HAP-1 (cell line): ENCODE data around the gene TRIM36.

Experiments
- DNase-seq, 2 experiments: peaks; one replicate each; pipeline ENCODE4 v3.0.0-alpha.2; 2016 to 2020; ENCODE audit warnings: low spot score in 2 of 2
- H3K27me3 ChIP-seq: fragments of 250-450 bp; sonication (Bioruptor Pico); 2 replicates; pipeline ENCODE4 v1.5.1; 2020; ENCODE audit warnings: low read depth, mild to moderate bottlenecking, moderate library complexity
- H3K36me3 ChIP-seq: fragments of 250-450 bp; sonication (Bioruptor Pico); replicated peaks from 2 replicates; pipeline ENCODE4 v1.5.1; 2020; ENCODE audit warnings: mild to moderate bottlenecking
- H3K4me1 ChIP-seq: fragments of 250-450 bp; sonication (Bioruptor Pico); 2 replicates; pipeline ENCODE4 v1.5.1; 2020; ENCODE audit warnings: mild to moderate bottlenecking
- H3K4me3 ChIP-seq: fragments of 250-450 bp; sonication (Bioruptor Pico); 2 replicates; pipeline ENCODE4 v1.5.1; 2020; ENCODE audit warnings: mild to moderate bottlenecking, moderate library complexity
- H3K9me3 ChIP-seq: fragments of 250-450 bp; sonication (Bioruptor Pico); 2 replicates; pipeline ENCODE4 v1.5.1; 2020; ENCODE audit warnings: mild to moderate bottlenecking, moderate library complexity
- in situ Hi-C: fragments of 300-500 bp; cut with MboI; formaldehyde crosslinking; loops from 3 replicates; pipeline ENCODE4 v1.14.3; 2020; ENCODE audit warnings: low sequenced_read_pairs, inconsistent platforms, mixed read lengths

TRIM36 gene

DNA sequence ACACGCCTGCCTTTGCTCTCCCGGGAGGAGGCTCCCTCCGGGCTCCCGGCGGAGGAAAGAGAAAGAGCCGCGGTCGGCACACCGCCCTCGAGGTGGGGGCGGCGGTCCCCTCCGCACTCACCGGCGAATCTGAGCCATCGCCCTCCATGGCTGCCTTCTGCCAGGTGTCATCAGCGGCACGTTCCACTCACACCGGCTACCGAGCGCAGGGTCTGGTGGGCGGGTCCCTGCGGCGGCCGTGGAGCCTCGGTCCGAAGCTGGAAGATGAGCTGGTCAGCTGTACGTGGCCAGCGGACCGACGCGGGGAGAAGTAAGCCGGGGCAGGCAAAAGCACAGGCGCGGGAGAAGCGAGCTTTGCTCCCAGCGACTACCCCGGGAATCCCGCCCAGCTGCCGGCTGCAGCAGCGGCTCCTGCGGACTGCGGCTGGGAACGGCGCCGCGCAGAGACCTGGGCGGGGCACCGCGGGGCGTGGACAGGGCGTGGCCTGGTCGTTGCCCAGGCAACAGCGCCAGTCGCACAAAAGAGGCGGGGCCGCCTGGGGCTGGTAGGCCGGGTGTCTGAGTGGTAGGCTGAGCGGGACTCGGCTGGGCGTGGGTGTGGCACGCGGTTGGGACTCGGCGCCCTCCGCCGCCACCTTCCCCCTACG lies at the start of gene TRIM36:
TSS of gene TRIM36 (minus strand) at position 422 of the 647 bp plus-strand sequence. CDS start at position 148, 274 bp downstream.
- Histone ChIP-seq H3K4me1 (peaks cover 12% of the 10 kb centered on the region; the same call in 1 of the 2 replicates), H3K4me3 (peak within 1 kb of the TSS; percentile 92), H3K36me3 (0 out of 2 replicates have a peak, but pooled peaks cover 3% of the 10 kb centered on the region), H3K27me3 (no peaks in the 10 kb centered on the region), H3K9me3 (peaks cover 8% of the 10 kb centered on the region; the same call in 1 of the 2 replicates)
- DNase-seq, result peak; percentile 91 to 98
- in situ Hi-C loops, result no loop called here

- Histone ChIP-seq H3K9me3 (no peaks in the 10 kb centered on the region), H3K4me3 (no peak overlapping the region), H3K36me3 (peaks cover 6% of the 10 kb centered on the region; the same call in 1 of the 2 replicates), H3K4me1 (peaks cover 16% of the 10 kb centered on the region), H3K27me3 (no peaks in the 10 kb centered on the region)
- DNase-seq, result no peak
- in situ Hi-C loops, result no loop called here
These were observed 44.8 kb upstream of the TRIM36 start for GRCh38 chr5:115214541-115214940.

DNA sequence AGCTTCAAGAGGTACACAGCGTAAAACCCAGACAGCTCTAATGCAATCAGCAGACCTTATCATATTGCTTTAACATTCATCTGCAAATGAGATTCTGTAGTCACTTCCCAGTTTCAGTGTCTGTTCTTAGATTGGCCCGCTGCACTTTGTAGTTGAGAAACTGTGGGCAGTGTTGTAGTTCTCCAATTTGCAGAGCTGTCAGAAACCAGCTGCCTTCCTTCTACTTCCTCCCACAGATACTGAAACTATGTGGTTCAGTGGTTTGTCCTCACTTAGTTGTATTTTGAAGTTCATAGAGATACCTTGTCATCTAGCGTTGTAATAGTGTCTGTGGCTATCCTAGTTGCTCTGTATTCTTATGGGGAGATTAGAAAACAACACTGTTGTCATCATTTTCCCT lies 39.6 kb upstream of the TRIM36 start:
- Histone ChIP-seq H3K27me3 (no peaks in the 10 kb centered on the region), H3K36me3 (0 out of 2 replicates have a peak, but pooled peaks cover 3% of the 10 kb centered on the region), H3K4me3 (no peak overlapping the region), H3K4me1 (peaks cover 16% of the 10 kb centered on the region), H3K9me3 (no peaks in the 10 kb centered on the region)
- DNase-seq, result no peak
- in situ Hi-C loops, result no loop called here

DNA sequence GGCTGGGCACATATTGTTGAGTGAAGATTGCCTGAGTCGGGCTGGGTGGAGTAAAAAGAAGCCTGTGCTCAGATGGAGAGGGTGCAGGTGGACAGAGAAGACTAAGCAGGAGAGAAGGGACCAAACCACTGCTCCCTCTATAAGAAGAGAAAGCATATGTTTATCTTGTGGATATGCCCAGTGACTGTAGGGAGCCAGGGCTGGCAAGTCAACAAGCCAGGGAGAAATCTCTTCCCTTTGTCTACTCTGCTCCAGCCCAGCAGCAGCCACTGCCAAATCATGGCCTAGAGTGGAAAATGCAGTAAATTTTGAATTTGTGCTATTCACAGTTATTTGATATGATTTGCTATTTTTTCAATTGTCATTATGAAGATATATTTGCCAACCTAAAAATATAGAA lies 33.2 kb upstream of the TRIM36 start:
- Histone ChIP-seq H3K4me3 (no peak overlapping the region), H3K36me3 (no peaks in the 10 kb centered on the region), H3K4me1 (no peaks in the 10 kb centered on the region), H3K9me3 (no peaks in the 10 kb centered on the region), H3K27me3 (no peaks in the 10 kb centered on the region)
- DNase-seq, result no peak
- in situ Hi-C loops, result no loop called here

- Histone ChIP-seq H3K36me3 (no peaks in the 10 kb centered on the region), H3K27me3 (no peaks in the 10 kb centered on the region), H3K4me3 (no peak overlapping the region), H3K4me1 (no peaks in the 10 kb centered on the region), H3K9me3 (no peaks in the 10 kb centered on the region)
- no peak for DNase-seq
- in situ Hi-C loops, result no loop called here
These were observed 26.5 kb upstream of the TRIM36 start for GRCh38 chr5:115196161-115196560.

- Histone ChIP-seq H3K36me3 (no peaks in the 10 kb centered on the region), H3K27me3 (no peaks in the 10 kb centered on the region), H3K4me1 (no peaks in the 10 kb centered on the region), H3K9me3 (no peaks in the 10 kb centered on the region), H3K4me3 (no peak overlapping the region)
- in situ Hi-C loops, result no loop called here
- DNase-seq, result no peak
These were observed 25.0 kb upstream of the TRIM36 start for GRCh38 chr5:115194676-115195075.

DNA sequence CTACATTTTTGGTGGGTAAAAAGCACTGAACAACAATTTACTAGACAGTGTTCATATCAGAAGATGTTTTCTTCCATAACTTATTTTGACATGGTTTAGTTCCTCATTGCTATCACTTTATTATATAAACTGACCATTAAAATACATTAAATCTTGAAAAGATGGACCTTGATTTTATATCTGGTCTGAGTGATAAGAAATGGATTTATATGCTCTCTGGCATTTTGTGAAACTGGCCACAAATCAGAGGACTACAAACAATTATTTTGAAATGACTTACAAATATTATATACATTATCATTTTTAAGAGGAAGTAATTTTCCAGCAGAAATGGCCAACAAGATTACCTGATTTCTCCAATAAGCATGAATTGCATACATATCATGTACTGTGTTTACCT lies 23.6 kb upstream of the TRIM36 start:
- Histone ChIP-seq H3K4me1 (no peaks in the 10 kb centered on the region), H3K27me3 (no peaks in the 10 kb centered on the region), H3K4me3 (no peak overlapping the region), H3K36me3 (no peaks in the 10 kb centered on the region), H3K9me3 (no peaks in the 10 kb centered on the region)
- no peak for DNase-seq
- in situ Hi-C loops, result no loop called here

DNA sequence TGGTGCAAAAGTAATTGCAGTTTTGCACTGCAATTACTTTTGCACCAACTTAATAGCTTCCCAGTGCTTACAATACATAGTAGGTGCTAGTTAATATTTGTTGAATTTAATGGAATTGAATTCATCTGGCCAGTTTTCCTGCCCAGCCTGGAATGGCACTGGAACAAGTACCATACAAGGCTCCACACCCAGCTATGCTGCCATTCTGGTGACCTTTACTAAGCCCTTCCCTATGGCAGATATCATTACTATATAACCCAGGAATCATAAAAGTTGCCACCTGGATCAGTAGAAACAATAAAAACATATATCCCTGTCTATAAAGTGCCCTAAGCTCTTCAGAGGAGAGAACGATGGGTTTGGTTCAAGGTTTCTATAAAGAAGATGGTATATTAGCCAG lies 22.4 kb upstream of the TRIM36 start:
- in situ Hi-C loops, result no loop called here
- DNase-seq, result no peak
- Histone ChIP-seq H3K4me1 (no peaks in the 10 kb centered on the region), H3K9me3 (no peaks in the 10 kb centered on the region), H3K4me3 (no peak overlapping the region), H3K27me3 (no peaks in the 10 kb centered on the region), H3K36me3 (no peaks in the 10 kb centered on the region)

DNA sequence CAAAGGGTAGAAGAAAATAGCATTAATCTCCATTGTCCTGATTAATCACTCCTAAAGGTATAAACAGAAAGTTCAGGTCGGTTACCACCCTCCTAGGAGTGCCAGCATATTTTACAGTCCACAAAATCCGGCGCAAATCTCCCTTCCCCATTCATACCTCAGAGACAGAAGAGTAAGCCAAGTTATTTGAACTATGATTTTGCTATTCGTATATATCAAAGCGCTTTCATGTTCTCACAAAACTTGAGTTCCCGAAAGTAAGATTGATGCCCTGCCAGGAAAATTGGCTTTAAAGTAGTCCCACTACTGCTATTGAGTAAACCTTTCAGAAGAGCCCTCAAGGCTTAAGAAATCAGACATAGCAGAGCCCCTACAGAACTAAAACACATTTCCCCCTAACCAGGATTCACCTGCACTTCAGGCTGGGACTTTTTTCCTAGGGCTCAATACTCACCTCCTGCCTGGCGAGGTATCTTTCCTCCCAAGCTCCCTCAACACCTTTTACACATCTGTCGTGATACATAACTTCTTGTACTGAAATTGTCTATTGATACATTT lies 21.8 kb upstream of the TRIM36 start:
- in situ Hi-C loops, result no loop called here
- no peaks in the 10 kb centered on the region for H3K27me3 ChIP-seq

DNA sequence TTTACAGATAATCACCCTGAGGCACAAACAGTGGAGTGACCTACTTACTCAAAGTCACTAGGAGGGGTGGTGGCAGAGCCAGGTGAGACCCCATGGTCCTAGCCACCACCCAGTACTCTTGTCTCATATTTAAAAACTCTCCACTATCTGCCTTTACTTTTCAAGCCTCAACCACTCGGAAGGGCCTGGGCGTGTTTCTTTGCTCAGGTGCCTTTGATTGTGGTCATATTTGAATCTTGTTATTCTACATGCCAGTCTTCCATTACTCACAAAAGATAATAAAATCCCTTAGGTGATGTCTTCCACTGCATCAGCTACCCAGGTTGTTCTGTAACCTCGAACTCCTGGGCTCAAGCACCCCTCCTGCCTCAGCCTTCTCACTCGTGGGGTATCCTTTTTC lies 20.7 kb upstream of the TRIM36 start:
- Histone ChIP-seq H3K4me3 (no peak overlapping the region), H3K9me3 (no peaks in the 10 kb centered on the region), H3K27me3 (no peaks in the 10 kb centered on the region), H3K4me1 (no peaks in the 10 kb centered on the region), H3K36me3 (no peaks in the 10 kb centered on the region)
- DNase-seq, result no peak
- in situ Hi-C loops, result no loop called here

More for the DNA sequence above, 21.8 kb upstream of the TRIM36 start:
- no peak for DNase-seq
- no peak overlapping the region for H3K4me3 ChIP-seq
- no peaks in the 10 kb centered on the region for H3K36me3 ChIP-seq
- H3K9me3 ChIP-seq, result no peaks in the 10 kb centered on the region
- no peaks in the 10 kb centered on the region for H3K4me1 ChIP-seq

GRCh38 chr5:115189866-115190265 lies 20.2 kb upstream of the TRIM36 start:
- Histone ChIP-seq H3K4me1 (no peaks in the 10 kb centered on the region), H3K9me3 (no peaks in the 10 kb centered on the region), H3K4me3 (no peak overlapping the region), H3K27me3 (no peaks in the 10 kb centered on the region), H3K36me3 (no peaks in the 10 kb centered on the region)
- no peak for DNase-seq
- in situ Hi-C loops, result no loop called here

DNA sequence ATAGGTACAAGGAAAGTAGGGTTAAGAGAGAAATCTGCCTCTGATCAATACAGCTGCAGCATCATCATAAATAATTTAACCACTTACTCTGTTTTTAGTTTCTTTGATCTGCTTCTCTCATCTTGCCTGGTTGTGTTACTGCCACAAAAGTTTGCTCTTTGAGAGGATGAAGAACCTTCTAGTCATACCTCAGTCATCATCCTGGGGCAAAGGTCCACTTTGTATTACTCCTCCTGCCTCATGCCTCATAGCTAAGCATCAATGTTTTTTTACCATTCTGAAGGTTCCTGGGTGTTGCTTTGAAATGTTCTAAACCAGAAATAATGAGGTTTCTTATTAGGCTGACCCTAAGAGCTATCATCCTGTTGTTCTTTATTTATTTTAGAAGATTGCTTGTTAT lies 17.1 kb upstream of the TRIM36 start:
- in situ Hi-C loops, result no loop called here
- Histone ChIP-seq H3K36me3 (no peaks in the 10 kb centered on the region), H3K4me1 (no peaks in the 10 kb centered on the region), H3K27me3 (peaks cover 1% of the 10 kb centered on the region; the same call in 1 of the 2 replicates), H3K4me3 (no peak overlapping the region), H3K9me3 (no peaks in the 10 kb centered on the region)
- no peak for DNase-seq

GRCh38 chr5:115184770-115185169 lies 15.1 kb upstream of the TRIM36 start:
- H3K36me3 ChIP-seq, result no peaks in the 10 kb centered on the region
- H3K27me3 ChIP-seq, result peaks cover 12% of the 10 kb centered on the region
- H3K9me3 ChIP-seq, result no peaks in the 10 kb centered on the region
- DNase-seq, result no peak
- in situ Hi-C loops, result no loop called here
- H3K4me3 ChIP-seq, result no peak overlapping the region
- no peaks in the 10 kb centered on the region for H3K4me1 ChIP-seq

- no peak for DNase-seq
- in situ Hi-C loops, result no loop called here
- H3K27me3 ChIP-seq, result peaks cover 12% of the 10 kb centered on the region
- peaks cover 3% of the 10 kb centered on the region for H3K4me1 ChIP-seq
- H3K4me3 ChIP-seq, result no peak overlapping the region
- no peaks in the 10 kb centered on the region for H3K9me3 ChIP-seq
- no peaks in the 10 kb centered on the region for H3K36me3 ChIP-seq
These were observed 12.0 kb upstream of the TRIM36 start for GRCh38 chr5:115181757-115182156.
